ENCODE data around the gene INPP4B. TPM values are rescaled to one million over a fixed set of nuclear protein-coding genes. Genes with fewer than 3 reads are reported as not detected.

Gene INPP4B
- total RNA-seq, 1 experiment from 2014 or later = 0.07 TPM

- Mint-ChIP-seq H3K4me1 (no peaks in the 10 kb centered on the region), H3K36me3 (ENCODE audit: insufficient read depth in 1 of 3, low read depth in 3 of 3) (no peaks in the 10 kb centered on the region), H3K27ac (no peak overlapping the region), H3K4me3 (no peak overlapping the region), H3K9me3 (peaks cover 3 to 4% of the 10 kb centered on the region in 2 experiments; a peak in 3 of 5 replicates), H3K27me3 (ENCODE audit: low read depth) (no peaks in the 10 kb centered on the region)
- Histone ChIP-seq H3K9me3 (ENCODE audit: control insufficient read depth, low read depth, low read length) (no peaks in the 10 kb centered on the region), H3K23me2 (ENCODE audit: insufficient read length, low read depth, low read length, poor library complexity, severe bottlenecking) (no peaks in the 10 kb centered on the region), H3K27ac (ENCODE audit: insufficient read length, low read depth, low read length) (no peak overlapping the region), H4K8ac (replicated peaks; ENCODE audit: insufficient read length, low read depth, low read length) (no peak overlapping the region), H3K79me1 (ENCODE audit: insufficient read depth, low read depth, low read length, poor library complexity, severe bottlenecking) (no peaks in the 10 kb centered on the region), H3K79me2 (ENCODE audit: insufficient read depth, low read length) (no peaks in the 10 kb centered on the region), H3K9ac (ENCODE audit: extremely low read depth, insufficient read length, low read length) (no peak overlapping the region), H2BK15ac (ENCODE audit: low read depth, low read length) (no peak overlapping the region), H2BK20ac (ENCODE audit: low read depth, low read length, poor library complexity, severe bottlenecking) (no peak overlapping the region), H3K23ac (ENCODE audit: insufficient read length, low read depth, low read length) (no peak overlapping the region), H4K20me1 (ENCODE audit: control insufficient read depth, insufficient read depth, insufficient read length) (no peaks in the 10 kb centered on the region), H3K4me1 (ENCODE audit: insufficient read depth, low read length) (no peaks in the 10 kb centered on the region), H4K91ac (ENCODE audit: insufficient read length, low read depth, low read length) (no peak overlapping the region), H2BK12ac (ENCODE audit: insufficient read length, low read depth, low read length) (no peak overlapping the region), H2AK5ac (ENCODE audit: insufficient read length, low read length) (no peak overlapping the region), H3K14ac (ENCODE audit: insufficient read depth, low read length) (no peak overlapping the region), H3T11ph (ENCODE audit: low read length) (no peak overlapping the region), H2BK120ac (ENCODE audit: low read depth, low read length, poor library complexity, severe bottlenecking) (no peak overlapping the region), H3K56ac (ENCODE audit: insufficient read length, low read depth, low read length) (no peak overlapping the region), H2BK5ac (ENCODE audit: insufficient read length, low read length) (no peak overlapping the region), H4K5ac (ENCODE audit: insufficient read length, low read depth, low read length) (no peak overlapping the region), H3K27me3 (ENCODE audit: insufficient read depth, low read length) (no peaks in the 10 kb centered on the region), H2AFZ (ENCODE audit: low read length) (no peak overlapping the region), H3K4ac (ENCODE audit: low read depth, low read length) (no peak overlapping the region), H3K4me2 (ENCODE audit: insufficient read depth, insufficient read length, low read length) (no peak overlapping the region), H3K18ac (ENCODE audit: insufficient read length, low read depth, low read length) (no peak overlapping the region)
- no peak for DNase-seq
- no peak for TF ChIP-seq CTCF (conservative IDR thresholded peaks at IDR 0.05)
- no CpG with 5 or more reads among the region's 1 CpG for WGBS (ENCODE audit: extremely low coverage, insufficient read length, low lambda C conversion rate)
These were observed 28.6 kb upstream of the INPP4B start for GRCh38 chr4:142874684-142875083.

Measured in H9 (cell line).